IPS-NIHi7 (cell line): ENCODE results near the gene MUSTN1.

Source experiments
- DNase-seq: peaks from one replicate; pipeline ENCODE4 v3.0.0; 2012; ENCODE audit warnings: mixed read lengths; ENCODE audit errors: extremely low spot score

MUSTN1 gene

DNA sequence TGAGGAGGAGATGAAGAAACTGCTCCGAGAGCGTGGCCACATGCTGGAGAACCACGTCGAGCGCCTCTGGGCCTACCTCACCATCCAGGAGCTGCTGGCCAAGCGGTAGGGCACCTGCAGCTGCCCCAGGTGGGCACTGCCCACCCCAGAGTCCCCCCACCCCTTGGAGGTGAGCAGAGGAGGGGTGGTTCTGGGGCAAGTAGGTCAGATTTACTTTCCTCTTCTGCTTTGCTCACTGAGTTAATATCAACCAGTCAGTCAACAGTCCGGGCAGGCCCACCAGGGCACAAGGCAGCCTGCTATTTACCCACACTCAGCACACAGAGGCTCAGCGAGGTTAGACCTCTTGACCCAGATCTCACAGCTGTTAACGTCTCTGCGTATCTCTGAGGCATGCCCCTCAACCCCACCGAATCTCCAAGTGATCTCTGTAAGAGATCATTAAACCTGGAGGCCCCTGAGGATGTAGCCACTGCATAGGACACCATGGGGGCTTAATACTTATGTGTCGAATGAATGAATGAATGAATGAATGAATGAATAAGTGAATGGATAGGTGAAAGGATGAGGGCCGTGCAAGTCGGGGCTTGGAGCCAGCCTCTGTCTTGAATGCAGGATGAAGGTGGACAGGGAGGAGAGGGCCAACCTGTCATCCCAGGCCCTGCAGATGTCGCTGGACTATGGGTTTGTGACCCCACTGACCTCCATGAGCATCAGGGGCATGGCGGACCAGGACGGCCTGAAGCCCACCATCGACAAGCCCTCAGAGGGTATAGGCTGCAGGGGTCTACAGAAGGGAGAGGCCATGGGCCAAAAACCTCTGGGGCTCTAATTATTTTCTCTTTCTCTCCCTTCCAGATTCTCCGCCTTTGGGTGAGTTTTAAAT, 48.2 kb downstream of the MUSTN1 start:
- no peak for DNase-seq

GRCh38 chr3:52784931-52785590, 49.8 kb downstream of the MUSTN1 start:
- DNase-seq: no peak

DNA sequence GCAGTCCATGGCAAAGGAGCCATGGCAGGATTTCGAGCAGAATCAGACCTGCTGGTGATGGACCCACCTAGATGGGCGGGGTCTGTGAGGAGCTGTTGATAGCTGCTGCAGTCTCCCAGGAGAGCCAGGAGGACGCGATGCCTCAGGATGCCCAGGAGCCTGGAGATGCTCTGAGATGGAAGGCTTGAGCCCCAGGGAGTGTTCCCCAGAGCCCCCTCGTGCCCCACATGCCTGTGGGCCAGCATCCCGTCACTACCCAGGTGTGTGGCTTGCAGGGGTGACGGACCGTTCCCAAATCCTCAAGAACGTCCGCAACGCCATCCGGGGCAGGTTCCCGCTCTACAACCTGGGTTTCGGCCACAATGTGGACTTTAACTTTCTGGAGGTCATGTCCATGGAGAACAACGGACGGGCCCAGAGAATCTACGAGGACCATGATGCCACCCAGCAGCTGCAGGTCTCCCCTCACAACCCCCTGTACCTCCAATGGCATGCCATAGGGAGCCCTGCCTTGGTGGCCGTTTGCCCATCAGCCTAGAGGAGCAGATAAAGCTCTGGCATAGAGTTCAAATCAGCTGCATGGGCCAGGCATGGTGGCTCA, 50.7 kb downstream of the MUSTN1 start:
- DNase-seq: no peak

DNA sequence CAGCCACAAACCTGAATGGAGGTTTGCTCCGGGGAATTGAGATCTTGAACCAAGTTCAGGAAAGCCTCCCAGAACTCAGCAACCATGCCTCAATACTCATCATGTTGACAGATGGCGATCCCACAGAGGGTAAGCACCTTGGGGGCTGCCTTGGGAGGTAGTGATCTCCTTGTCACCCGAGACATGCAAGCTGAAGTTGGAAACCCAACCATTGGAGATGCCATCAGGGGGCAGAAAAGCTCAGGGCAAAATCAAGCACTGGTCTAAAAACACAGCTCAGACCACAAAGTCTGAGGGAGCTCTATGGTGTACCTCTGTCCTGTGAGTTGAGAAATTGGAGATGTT, 51.6 kb downstream of the MUSTN1 start:
- DNase-seq: no peak
